ENCODE data around the gene ZSCAN22.
"Not testable (repeated sequence)": the region's sequence is repeated elsewhere in the genome, so short reads cannot be mapped to it uniquely, and the experiment has no call there.

Gene ZSCAN22

GRCh38 chr19:58352760-58353671 is 26.2 kb downstream of the ZSCAN22 start, which contains the start of gene A1BG:
Gene A1BG, minus strand, starts transcription at chr19:58353492. Its CDS starts 55 bp downstream, at chr19:58353437.
- DNase-seq = no peak

DNA sequence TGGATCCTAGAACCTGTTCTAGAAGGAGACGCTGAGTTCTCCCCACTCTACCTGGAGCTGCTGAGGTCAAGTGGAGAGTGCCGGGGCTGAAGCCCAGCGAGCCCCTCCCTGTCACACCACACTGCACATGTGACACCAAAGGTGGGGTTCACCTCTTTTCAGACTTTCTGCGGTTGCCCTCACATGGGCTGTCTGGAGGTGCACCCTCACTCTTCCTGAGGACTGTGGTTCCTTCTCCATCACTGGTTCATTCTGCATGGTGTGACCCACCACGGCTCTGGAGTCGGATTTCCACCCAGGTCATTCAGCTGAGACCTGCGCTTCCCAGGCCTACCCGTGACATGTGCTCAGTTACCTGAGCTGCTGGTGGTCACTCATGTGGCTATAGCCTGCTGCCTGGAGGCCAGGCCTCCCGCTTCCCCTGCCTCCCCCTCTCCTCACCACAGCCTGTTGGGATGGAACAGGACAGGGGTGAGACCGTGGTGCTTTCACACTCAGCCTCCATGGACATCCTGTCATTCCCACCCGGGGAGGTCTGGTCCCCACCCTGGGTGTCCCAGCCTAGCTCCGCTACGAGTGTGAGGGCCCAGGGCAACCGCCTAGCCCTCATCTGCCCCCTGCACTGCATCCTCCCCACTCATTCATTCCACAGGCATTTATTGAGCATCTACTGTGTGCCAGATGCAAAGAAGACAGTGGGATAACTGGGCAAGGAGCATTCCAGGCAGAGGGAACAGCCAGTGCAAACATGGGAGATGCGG is 27.1 kb downstream of the ZSCAN22 start:
- DNase-seq = no peak

DNA sequence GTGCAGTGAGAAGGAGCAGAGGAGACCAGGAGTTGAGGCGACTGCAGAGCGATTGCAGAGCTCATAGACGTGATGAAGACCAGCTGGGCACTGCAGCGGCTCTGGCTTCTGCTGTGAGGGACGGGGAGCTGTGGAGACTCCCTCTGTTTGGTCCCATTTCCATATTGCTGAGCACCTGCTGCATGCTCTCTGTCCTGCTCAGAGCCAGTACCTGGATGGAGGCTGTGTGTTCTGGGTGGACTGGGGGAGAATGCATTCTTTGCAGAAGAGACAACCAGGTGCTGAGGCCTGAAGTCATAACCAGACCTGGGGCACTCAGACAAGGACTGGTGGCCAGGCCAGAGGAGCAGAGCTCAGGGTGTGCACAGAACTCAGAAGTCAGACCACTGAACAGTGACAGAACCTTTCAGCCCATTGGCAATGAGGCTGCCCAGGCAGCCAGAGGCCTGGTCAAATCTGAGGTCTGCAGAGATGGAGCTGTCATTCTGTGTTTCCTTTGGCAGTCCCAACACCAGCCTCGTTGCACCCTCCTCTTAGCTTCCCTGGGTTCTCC is 27.8 kb downstream of the ZSCAN22 start:
- no peak for DNase-seq

- DNase-seq = no peak
Observed at GRCh38 chr19:58355215-58355796, 28.5 kb downstream of the ZSCAN22 start.

DNA sequence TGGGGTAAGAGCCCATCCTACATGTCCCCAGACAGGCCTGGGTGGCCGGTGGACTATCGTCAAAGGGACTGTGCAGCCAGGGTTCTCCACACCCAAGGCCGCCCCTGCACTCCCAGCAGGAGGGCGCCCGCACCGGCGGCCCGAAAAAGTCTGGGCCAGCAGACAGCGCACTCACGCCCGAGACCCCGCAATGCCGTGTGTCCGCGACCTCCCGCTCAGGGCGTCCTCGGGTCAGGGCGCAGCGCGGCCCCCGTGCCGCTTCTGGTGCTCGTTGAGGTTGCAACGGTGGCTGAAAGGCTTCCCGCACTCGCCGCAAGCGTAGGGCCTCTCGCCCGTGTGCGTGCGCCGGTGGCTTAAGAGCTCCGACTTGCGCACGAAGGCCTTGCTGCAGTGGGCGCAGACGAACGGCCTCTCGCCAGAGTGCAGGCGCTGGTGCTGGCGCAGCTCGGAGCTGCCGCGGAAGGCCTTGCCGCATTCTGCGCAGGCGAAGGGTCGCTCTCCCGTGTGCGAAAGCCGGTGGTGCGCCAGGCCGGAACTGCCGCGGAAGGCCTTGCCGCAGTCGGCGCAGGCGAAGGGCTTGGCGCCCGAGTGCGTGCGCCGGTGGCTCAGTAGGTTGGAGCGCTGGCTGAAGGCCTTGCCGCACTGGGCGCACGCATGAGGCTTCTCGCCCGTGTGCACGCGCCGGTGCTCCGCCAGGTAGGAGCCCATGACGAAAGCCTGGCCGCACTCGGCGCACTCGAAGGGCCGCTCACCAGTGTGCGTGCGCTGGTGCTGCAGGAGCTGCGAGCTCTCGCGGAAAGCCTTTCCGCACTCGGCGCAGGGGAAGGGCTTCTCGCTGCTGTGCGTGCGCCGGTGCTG is 29.3 kb downstream of the ZSCAN22 start:
- DNase-seq = no peak

DNA sequence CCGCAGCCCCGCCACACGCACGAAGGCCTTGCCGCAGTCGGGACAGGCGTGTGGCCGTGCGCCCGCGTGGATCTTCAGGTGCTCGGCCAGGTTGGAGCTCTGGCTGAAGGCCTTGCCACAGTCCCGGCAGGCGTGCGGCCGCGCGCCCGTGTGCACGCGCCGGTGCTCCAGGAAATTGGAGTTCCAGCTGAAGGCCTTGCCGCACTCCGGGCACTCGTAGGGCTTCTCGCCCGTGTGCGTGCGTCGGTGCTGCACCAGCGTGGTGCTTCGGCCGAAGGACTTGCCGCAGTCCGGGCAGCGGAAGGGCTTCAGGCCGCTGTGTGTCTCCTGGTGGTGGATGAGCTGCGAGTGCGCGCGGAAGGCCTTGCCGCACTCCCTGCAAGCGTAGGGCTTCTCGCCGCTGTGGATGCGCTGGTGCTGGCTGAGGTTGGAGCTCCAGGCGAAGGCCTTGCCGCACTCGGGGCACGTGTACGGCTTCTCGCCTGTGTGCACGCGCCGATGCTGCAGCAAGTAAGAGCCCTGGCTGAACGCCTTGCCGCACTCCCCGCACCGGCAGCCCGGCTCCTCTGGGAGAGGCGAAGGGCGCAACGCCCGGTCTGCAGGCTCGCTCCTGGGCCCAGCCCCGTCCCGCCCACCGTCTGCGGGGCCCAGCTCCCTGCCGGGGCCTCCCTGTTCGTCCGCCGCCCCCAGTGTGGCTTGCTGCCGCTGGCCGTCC is 30.1 kb downstream of the ZSCAN22 start:
- no peak for DNase-seq

DNA sequence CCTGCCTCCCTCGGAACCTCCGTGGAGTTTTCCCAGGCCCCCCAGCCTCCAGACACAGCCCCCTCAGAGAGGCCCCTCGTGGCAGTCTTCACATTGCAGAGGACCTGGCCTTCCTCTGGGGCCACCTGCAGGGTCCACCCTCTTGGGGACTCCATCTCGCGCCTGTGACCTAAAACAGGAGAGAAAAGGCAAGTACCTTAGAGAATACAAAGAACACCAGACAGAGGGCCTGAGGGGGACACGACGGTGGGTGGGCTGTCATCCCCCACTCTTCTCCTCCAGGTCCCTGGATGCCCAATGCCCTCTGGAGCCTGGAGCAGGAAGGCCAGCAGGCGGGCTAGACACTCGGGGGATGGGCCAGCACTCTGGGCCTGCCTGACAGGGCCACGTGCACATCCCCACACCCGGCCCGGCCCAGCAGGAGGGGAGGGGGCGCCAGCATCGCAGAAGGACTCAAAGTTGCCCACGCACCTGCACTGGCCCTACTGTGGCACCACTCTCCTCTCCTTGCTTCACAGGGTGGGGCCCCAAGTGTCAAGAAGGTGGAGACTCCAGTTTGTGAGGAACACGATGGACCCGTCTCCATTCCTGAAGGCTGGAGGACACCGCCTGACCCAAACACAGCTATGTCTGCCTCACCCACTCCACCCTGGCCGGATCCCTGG is 30.8 kb downstream of the ZSCAN22 start:
- DNase-seq = no peak

GRCh38 chr19:58361900-58362271 is 35.1 kb downstream of the ZSCAN22 start:
- DNase-seq = peak; percentile 36

DNA sequence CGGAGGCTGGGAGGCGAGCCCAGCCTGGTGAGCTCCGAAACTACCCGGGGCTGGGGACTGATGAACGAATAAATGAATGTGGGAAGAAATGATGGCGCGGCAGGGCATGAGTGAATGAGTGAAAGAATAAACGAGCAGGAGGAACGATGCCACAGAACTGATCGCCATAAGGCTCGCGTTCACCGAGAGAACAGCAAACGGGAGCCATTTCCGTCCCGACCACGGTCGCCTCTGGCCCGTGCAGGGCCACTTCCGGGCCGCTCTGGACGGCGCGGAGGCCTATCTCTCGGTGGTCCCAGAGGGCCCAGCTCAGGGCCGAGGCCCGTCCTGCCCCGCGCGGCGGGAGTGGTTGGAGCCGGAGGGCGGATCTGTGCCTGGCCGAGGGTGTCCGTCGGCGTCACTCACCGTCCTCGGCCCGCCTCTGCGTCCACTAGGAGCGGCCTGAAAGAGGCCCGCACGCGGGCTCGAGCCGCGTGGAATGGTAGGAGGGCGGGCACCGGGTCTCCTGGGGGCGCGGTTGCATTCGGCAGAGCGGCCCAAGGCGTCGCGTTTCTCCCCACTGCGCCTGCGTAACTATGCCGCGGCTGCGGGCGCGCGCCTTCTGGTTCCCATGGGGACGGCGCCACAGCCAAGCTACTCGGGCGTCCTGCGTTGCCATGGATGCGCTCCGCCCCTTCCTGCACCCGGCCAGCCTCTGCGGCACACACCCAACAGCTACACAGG is 35.6 kb downstream of the ZSCAN22 start, which contains the start of gene ZNF497:
Gene ZNF497, minus strand, starts transcription at position 480 of the 723 bp plus-strand sequence. CDS start 5,116 bp downstream, outside the sequence.
- peak; percentile 95 for DNase-seq

DNA sequence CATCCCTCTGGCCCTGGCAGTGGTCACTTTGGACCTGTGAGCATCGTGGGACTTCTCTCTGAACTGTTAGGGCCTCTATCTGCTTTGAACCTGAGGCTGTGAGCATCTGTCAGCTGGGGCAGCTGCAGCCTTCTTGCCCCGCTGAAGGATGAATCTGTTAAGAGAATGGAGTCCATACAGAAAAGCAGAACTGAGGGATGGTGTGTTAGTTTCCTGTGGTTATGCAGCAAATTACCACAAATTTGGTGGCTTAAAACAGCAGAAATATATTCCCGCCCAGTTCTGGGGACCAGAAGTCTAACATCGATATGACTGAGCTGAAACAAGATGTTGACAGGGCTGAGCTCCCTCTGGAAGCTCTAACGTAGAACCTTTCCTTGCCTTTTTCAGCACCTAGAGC is 37.4 kb downstream of the ZSCAN22 start:
- DNase-seq = peak; percentile 74

GRCh38 chr19:58366585-58367430 is 40.0 kb downstream of the ZSCAN22 start:
- DNase-seq = no peak

- no peak for DNase-seq
Observed at GRCh38 chr19:58367698-58368454, 41.1 kb downstream of the ZSCAN22 start.

- DNase-seq = no peak
Observed at GRCh38 chr19:58368561-58369360, 42.0 kb downstream of the ZSCAN22 start.

- DNase-seq = no peak
Observed at GRCh38 chr19:58372311-58373133, 45.7 kb downstream of the ZSCAN22 start.

- DNase-seq = no peak
Observed at GRCh38 chr19:58374200-58374599, 47.4 kb downstream of the ZSCAN22 start.

DNA sequence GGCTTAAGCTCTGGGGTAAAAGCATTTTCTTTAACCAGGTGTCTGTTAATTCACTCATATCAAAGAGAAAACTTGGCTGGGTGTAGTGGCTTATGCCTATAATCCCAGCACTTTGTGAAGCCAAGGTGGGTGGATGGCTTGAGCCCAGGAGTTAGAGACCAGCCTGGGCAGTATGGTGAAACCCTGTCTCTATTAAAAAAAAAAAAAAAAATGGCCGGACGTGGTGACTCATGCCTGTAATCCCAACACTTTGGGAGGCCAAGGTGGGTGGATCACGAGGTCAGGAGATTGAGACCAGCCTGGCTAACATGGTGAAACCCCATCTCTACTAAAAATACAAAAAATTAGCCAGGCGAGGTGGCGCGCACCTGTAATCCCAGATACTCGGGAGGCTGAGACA is 49.9 kb downstream of the ZSCAN22 start:
- DNase-seq = not testable (repeated sequence)

DNA sequence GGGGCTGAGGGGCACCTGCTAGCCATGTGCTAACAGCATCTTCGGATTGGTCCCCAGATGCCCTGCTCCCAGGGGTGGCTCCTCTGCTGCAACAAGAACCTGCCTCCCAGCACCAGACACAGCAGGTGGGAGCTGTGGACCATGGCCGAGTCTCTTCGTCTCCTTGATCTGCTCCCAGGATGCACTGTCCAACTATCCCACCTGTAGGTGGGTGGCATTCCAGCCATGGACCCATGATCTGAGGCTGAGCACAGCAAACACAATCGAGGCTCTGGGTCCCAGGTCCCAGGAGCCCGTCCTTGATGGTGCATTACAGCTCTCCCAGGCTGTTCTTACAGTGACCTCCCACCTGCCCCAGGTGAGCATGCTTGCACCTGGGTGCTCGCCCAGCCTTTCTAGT is 52.5 kb downstream of the ZSCAN22 start:
- no peak for DNase-seq

Data from GDM1 (cell line).